GM19397 (cell line): Measurements from ENCODE around the gene DPPA4.

Source experiments
- ATAC-seq: cut with Tn5 transposase; IDR thresholded peaks from one replicate; pipeline ENCODE4 v1.9.1; 2021; ENCODE audit warnings: mild to moderate bottlenecking, moderate library complexity; ENCODE audit not compliant: unreplicated experiment

Gene DPPA4

GRCh38 chr3:109339197-109339596 is 1.9 kb upstream of the DPPA4 start:
- ATAC-seq = no peak

DNA sequence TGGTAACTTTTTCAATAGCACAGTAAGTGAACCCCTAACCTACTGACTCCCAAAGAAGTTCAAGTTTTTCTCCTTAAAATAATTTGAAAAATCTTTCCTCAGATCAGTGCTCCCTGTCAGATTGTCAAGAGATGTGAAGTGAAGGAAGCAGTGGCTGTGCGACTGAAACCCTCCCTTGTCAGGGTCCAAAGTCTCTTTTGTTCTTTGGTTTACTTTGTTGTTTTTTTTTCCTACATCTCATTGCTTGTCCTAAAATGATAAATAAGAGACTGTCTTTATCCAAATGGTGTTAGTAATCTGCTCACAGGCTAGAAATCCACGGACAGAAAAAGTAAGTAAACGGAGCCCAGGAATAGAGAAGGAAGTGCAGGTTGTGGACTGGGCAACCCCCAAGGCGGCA is 976 bp upstream of the DPPA4 start:
- no peak for ATAC-seq

GRCh38 chr3:109336291-109336861 is 970 bp downstream of the DPPA4 start:
- ATAC-seq = no peak

DNA sequence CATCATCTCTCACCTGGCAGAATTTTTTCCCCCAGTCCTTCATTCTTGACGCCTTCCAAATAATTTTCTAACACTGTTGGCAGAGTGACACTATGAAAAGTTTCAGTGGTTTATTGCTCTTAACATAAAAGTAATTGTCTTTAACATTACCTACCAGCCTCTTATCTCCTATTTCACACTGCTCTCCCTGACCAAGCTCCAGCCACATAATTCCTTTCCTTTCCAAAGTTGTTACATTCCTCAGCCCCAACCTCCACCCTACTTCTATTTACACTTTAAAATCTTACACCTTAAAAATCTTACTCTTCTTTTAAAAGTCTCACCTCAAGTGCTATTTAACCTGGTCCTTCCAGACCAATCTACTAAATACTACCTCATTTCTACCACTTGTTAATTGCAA is 2.8 kb downstream of the DPPA4 start:
- no peak for ATAC-seq

DNA sequence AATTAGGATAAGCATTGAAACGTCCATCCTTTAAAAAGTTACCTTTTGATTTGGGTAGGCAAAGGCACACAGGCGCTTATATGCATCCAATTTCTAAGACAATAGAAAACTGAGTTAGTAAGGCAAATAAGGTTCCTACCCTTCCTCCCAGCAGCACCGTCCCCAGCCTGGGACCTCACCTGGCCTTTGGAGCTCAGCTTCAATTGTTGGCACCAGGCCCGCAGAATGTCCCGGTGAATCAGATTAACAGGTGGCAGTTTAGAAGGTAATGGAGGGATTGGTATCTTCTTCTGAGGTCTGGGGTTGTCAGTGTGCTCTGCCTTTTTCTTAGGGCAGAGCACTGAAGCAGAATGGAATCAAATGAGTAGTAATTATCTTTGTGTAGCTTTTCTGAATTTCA is 5.7 kb downstream of the DPPA4 start:
- ATAC-seq = no peak

GRCh38 chr3:109330405-109330804 is 6.9 kb downstream of the DPPA4 start:
- ATAC-seq = no peak

- ATAC-seq = no peak
Observed at GRCh38 chr3:109328202-109328601, 9.1 kb downstream of the DPPA4 start.

DNA sequence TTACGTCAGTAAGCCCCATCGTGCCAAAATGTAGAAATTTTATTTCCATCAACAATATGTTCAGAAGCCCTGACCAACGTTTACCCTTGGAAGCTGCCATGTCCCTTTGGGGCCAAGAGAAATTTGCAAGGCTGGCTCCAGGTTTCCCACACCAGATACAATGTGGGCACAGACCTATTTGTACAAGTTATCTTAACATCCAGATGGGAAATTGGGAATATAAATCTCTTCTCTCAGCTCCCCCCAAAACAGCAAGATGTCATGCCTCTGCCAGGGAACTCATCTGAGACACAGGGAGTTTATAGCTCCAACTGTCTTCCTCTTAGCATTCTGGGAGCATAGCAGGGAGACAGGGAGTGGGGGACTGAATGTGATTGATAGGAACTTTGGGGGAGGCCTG is 11.7 kb downstream of the DPPA4 start:
- no peak for ATAC-seq

- ATAC-seq = no peak
Observed at GRCh38 chr3:109325109-109325508, 12.2 kb downstream of the DPPA4 start.

GRCh38 chr3:109316162-109316730 is 21.1 kb downstream of the DPPA4 start, which contains the start of gene DPPA2:
Gene DPPA2 (minus strand): TSS chr3:109316517. CDS start chr3:109314542, 1,975 bp downstream.
- ATAC-seq = no peak

- no peak for ATAC-seq
Observed at GRCh38 chr3:109313061-109313460, 24.3 kb downstream of the DPPA4 start.

GRCh38 chr3:109297496-109297895 is 39.9 kb downstream of the DPPA4 start:
- ATAC-seq = no peak

DNA sequence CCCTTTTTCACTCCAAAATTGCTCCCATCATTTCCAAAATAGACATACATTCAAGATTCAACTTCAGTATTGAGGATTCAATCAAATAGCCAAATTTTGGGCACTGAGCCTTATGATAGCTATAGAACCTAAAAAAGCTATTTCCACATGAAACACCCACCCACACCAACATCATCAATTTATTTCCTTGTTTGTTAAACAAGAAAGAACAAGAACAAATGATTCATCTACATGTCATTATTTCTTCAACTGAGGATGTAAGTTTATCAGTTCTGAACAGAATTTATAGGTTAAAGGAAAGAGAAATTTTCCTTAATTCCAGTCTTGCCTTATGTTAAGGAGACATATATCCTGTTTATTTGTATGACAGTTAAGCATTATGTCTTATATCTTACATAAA is 53.3 kb downstream of the DPPA4 start:
- no peak for ATAC-seq

GRCh38 chr3:109278546-109278945 is 58.8 kb downstream of the DPPA4 start:
- no peak for ATAC-seq

DNA sequence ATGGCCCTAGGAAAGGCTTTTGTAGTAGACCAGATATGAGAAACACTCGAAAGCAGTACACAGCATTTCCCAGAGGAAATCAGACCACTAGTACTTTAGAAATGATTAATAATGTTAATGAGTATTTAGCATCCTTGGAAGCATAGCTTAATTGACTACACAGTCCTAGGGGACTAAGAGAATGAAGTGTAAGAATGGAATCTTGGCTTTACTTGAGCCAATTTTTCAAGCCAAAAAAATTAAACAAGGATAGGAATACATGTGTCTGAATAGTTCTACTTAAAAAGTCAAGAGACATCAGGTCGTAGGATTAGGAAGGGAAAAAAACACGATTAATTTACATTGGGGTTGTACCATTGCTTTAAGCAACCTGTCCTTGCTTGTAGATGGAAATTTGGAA is 59.2 kb downstream of the DPPA4 start:
- ATAC-seq = no peak
